HCT116 (cell line): ENCODE results near the gene SLC12A1. TPM values are rescaled to one million over a fixed set of nuclear protein-coding genes. Genes with fewer than 3 reads are reported as not detected.

ENCODE experiments used
- ATAC-seq: fragments of 200-7000 bp; cut with Tn5 transposase; 2 replicates; pipeline ENCODE4 v1.9.1; 2020; ENCODE audit warnings: mild to moderate bottlenecking, moderate library complexity
- BruUV-seq: library from RNA; stranded (reverse); fragments of 400-500 nt; replicated peaks from 2 replicates; lab custom pipeline; 2021; lab: Mats Ljungman, UMichigan
- CTCF ChIA-PET: fragments of 300-600 bp; sonication (Branson Sonifier 250); formaldehyde crosslinking; loops from one replicate; lab custom pipeline; 2021; ENCODE audit warnings: antibody characterized with exemption; lab: Charles Lee
- POLR2A ChIA-PET: fragments of 300-600, 350-600 bp; sonication (Branson Sonifier 250); formaldehyde crosslinking; loops from one replicate; lab custom pipeline; 2021; ENCODE audit warnings: antibody characterized with exemption; lab: Charles Lee
- RAD21 ChIA-PET, 2 experiments: fragments of 300-600 bp; sonication (Branson Sonifier 250); formaldehyde crosslinking; loops; one replicate each; lab custom pipeline; 2023; ENCODE audit warnings: low total read pairs in 2 of 2; ENCODE audit not compliant: uncharacterized antibody in 2 of 2, unreplicated experiment in 2 of 2, low non-redundant PET in 1 of 2; lab: Charles Lee
- DNase-seq: peaks from one replicate; pipeline ENCODE4 v3.0.0-alpha.2; 2010; ENCODE audit warnings: low read depth, low spot score
- H2AFZ ChIP-seq: fragments of 200-600 bp; shearing (Covaris generic), sonication (generic); 2 replicates; pipeline ENCODE4 v1.6.1; 2017; ENCODE audit warnings: low read depth, mixed run types, mixed read lengths, antibody characterized with exemption, low read length; ENCODE audit not compliant: poor library complexity, severe bottlenecking
- H3K27ac ChIP-seq: 2 replicates; pipeline ENCODE4 v1.5.1; 2012; ENCODE audit warnings: low read depth, low read length
- H3K27me3 ChIP-seq: fragments of 200-600 bp; sonication (generic); 2 replicates; pipeline ENCODE4 v1.6.1; 2016; ENCODE audit warnings: mixed run types, low read length, mixed read lengths; ENCODE audit not compliant: insufficient read depth
- H3K36me3 ChIP-seq, 2 experiments: fragments of 200-500 bp in 1 of 2; fragments of 200-600 bp in 1 of 2; sonication (Bioruptor generic) in 1 of 2; sonication (generic) in 1 of 2; 2 replicates each; pipeline versions ENCODE4 v1.5.1 to v1.6.1; 2014 to 2016; ENCODE audit warnings: low read length in 2 of 2, inconsistent platforms in 1 of 2, mixed read lengths in 1 of 2, mixed run types in 1 of 2; ENCODE audit not compliant: insufficient read depth in 2 of 2, control insufficient read depth in 1 of 2
- H3K4me1 ChIP-seq, 2 experiments: fragments of 200-600 bp in 1 of 2; sonication (generic) in 1 of 2; 2 replicates each; pipeline versions ENCODE4 v1.5.1 to v1.6.1; 2012 to 2017; ENCODE audit warnings: low read length in 2 of 2, inconsistent platforms in 1 of 2, mild to moderate bottlenecking in 1 of 2, mixed read lengths in 1 of 2, mixed run types in 1 of 2, moderate library complexity in 1 of 2; ENCODE audit not compliant: insufficient read depth in 2 of 2, control insufficient read depth in 1 of 2
- H3K4me2 ChIP-seq: fragments of 200-600 bp; sonication (generic); 2 replicates; pipeline ENCODE4 v1.6.1; 2017; ENCODE audit warnings: mixed run types, low read length, mixed read lengths
- H3K4me3 ChIP-seq, 2 experiments: fragments of 200-600 bp in 1 of 2; sonication (generic) in 1 of 2; replicated peaks in 1 of 2; 2 replicates each; pipeline ENCODE4 v1.5.1; 2011 to 2016; ENCODE audit warnings: low read length in 2 of 2, control low read depth in 1 of 2, low read depth in 1 of 2, mild to moderate bottlenecking in 1 of 2, mixed read lengths in 1 of 2, mixed run types in 1 of 2
- H3K79me2 ChIP-seq: fragments of 200-600 bp; sonication (generic); 2 replicates; pipeline ENCODE4 v1.6.1; 2017; ENCODE audit warnings: mild to moderate bottlenecking, mixed run types, low read length, moderate library complexity, mixed read lengths; ENCODE audit not compliant: insufficient read depth
- H3K9ac ChIP-seq: fragments of 200-600 bp; sonication (generic); 2 replicates; pipeline ENCODE4 v1.6.1; 2016; ENCODE audit warnings: low read length, mixed read lengths
- H3K9me2 ChIP-seq: fragments of 200-600 bp; sonication (generic), shearing (Covaris generic); 2 replicates; pipeline ENCODE4 v1.6.1; 2017; ENCODE audit warnings: mixed run types, mild to moderate bottlenecking, moderate library complexity; ENCODE audit not compliant: insufficient read depth
- H3K9me3 ChIP-seq, 2 experiments: fragments of 200-500 bp in 1 of 2; fragments of 200-600 bp in 1 of 2; sonication (Bioruptor generic) in 1 of 2; sonication (generic) in 1 of 2; 2 replicates each; pipeline ENCODE4 v1.6.1; 2014 to 2017; ENCODE audit warnings: low read length in 2 of 2, mixed read lengths in 2 of 2, inconsistent platforms in 1 of 2, low read depth in 1 of 2, mild to moderate bottlenecking in 1 of 2, mixed run types in 1 of 2, moderate library complexity in 1 of 2; ENCODE audit not compliant: control insufficient read depth in 1 of 2, insufficient read depth in 1 of 2
- H4K20me1 ChIP-seq: fragments of 200-600 bp; sonication (generic), shearing (Covaris generic); 2 replicates; pipeline ENCODE4 v1.6.1; 2017; ENCODE audit warnings: mixed run types, mild to moderate bottlenecking, moderate library complexity; ENCODE audit not compliant: insufficient read depth
- ATF3 ChIP-seq: IDR thresholded peaks from 2 replicates; pipeline ENCODE4 v1.6.1; 2012
- CEBPB ChIP-seq: IDR thresholded peaks from 2 replicates; pipeline ENCODE4 v1.6.1; 2012; ENCODE audit warnings: low read depth
- ELF1 ChIP-seq: IDR thresholded peaks from 2 replicates; pipeline ENCODE4 v1.6.1; 2012; ENCODE audit warnings: low read depth, borderline replicate concordance
- FOSL1 ChIP-seq: IDR thresholded peaks from 2 replicates; pipeline ENCODE4 v1.6.1; 2012; ENCODE audit warnings: low read depth
- JUND ChIP-seq: IDR thresholded peaks from 2 replicates; pipeline ENCODE4 v1.6.1; 2012
- POLR2AphosphoS5 ChIP-seq: IDR thresholded peaks from 2 replicates; pipeline ENCODE4 v1.6.1; 2011; ENCODE audit warnings: mild to moderate bottlenecking, low read depth, low read length, moderate library complexity
- RAD21 ChIP-seq: IDR thresholded peaks from 2 replicates; pipeline ENCODE4 v1.6.1; 2012; ENCODE audit warnings: low read depth, mild to moderate bottlenecking
- REST ChIP-seq: IDR thresholded peaks from 2 replicates; pipeline ENCODE4 v1.6.1; 2012; ENCODE audit warnings: low read depth
- SIN3A ChIP-seq: IDR thresholded peaks from 2 replicates; pipeline ENCODE4 v1.6.1; 2012; ENCODE audit warnings: low read depth
- SP1 ChIP-seq: IDR thresholded peaks from 2 replicates; pipeline ENCODE4 v1.6.1; 2012; ENCODE audit warnings: low read depth
- TCF7L2 ChIP-seq: IDR thresholded peaks from 2 replicates; pipeline ENCODE4 v1.7.0; 2011; ENCODE audit warnings: borderline replicate concordance, inconsistent platforms; ENCODE audit not compliant: insufficient read depth, insufficient read length; ENCODE audit errors: extremely low read depth
- ZFX ChIP-seq: fragments of 450-650 bp; IDR thresholded peaks from 2 replicates; pipeline ENCODE4 v1.6.1; 2017
- ZNF274 ChIP-seq: fragments of 200-500 bp; sonication (Bioruptor generic); IDR thresholded peaks from 2 replicates; pipeline ENCODE4 v1.6.1; 2014; ENCODE audit warnings: mild to moderate bottlenecking, low read depth, low read length, inconsistent platforms
- intact Hi-C: fragments of 100-400 bp; cut with micrococcal nuclease; formaldehyde crosslinking; loops from 2 replicates; pipeline ENCODE4 v1.10.0; 2022
- total RNA-seq: library from RNA; stranded (reverse); gene quantifications from one replicate; pipeline ENCODE4 v1.2.1, GENCODE V29; 2021; ENCODE audit not compliant: unreplicated experiment

Gene SLC12A1
- total RNA-seq, 1 experiment from 2014 or later = not detected

- Histone ChIP-seq H3K4me1 (no peaks in the 10 kb centered on the region), H3K79me2 (no peaks in the 10 kb centered on the region), H3K4me3 (no peak overlapping the region), H3K9me3 (no peaks in the 10 kb centered on the region), H3K27me3 (no peaks in the 10 kb centered on the region), H3K9me2 (no peaks in the 10 kb centered on the region), H2AFZ (no peak overlapping the region), H3K36me3 (no peaks in the 10 kb centered on the region), H3K4me2 (no peak overlapping the region), H4K20me1 (no peaks in the 10 kb centered on the region), H3K9ac (no peak overlapping the region), H3K27ac (no peak overlapping the region)
- CTCF ChIA-PET = no interaction called here
- intact Hi-C loops = no loop called here
- no peak for DNase-seq
- RAD21 ChIA-PET = no interaction called here
- BruUV-seq = no TSS peak
- TF ChIP-seq JUND = no peak
- no peak for TF ChIP-seq ELF1
- no peak for TF ChIP-seq FOSL1
- POLR2A ChIA-PET = no interaction called here
- ATAC-seq = no peak
These were observed 20.6 kb upstream of the SLC12A1 start for GRCh38 chr15:48185529-48185928.

GRCh38 chr15:48186271-48186670 is 19.8 kb upstream of the SLC12A1 start:
- TF ChIP-seq FOSL1 = no peak
- no peak for TF ChIP-seq POLR2AphosphoS5
- TF ChIP-seq REST = no peak
- TF ChIP-seq TCF7L2 = no peak
- TF ChIP-seq ZNF274 = no peak
- no peak for TF ChIP-seq SIN3A
- no peak for TF ChIP-seq CEBPB
- no peak for TF ChIP-seq JUND
- TF ChIP-seq ATF3 = no peak
- TF ChIP-seq ELF1 = no peak
- TF ChIP-seq ZFX = no peak
- TF ChIP-seq RAD21 = no peak
- no peak for TF ChIP-seq SP1
- POLR2A ChIA-PET = no interaction called here

More at GRCh38 chr15:48186271-48186670, 19.8 kb upstream of the SLC12A1 start:
- DNase-seq = no peak
- no peaks in the 10 kb centered on the region for H4K20me1 ChIP-seq
- no TSS peak for BruUV-seq
- CTCF ChIA-PET = no interaction called here
- no peak overlapping the region for H3K4me2 ChIP-seq
- H3K4me3 ChIP-seq = no peak overlapping the region
- H3K9me3 ChIP-seq = no peaks in the 10 kb centered on the region
- no peaks in the 10 kb centered on the region for H3K27me3 ChIP-seq
- intact Hi-C loops = no loop called here
- H3K4me1 ChIP-seq = no peaks in the 10 kb centered on the region
- H3K79me2 ChIP-seq = no peaks in the 10 kb centered on the region
- no peak for ATAC-seq
- no peak overlapping the region for H2AFZ ChIP-seq
- H3K9ac ChIP-seq = no peak overlapping the region
- RAD21 ChIA-PET = no interaction called here
- no peaks in the 10 kb centered on the region for H3K9me2 ChIP-seq
- no peak overlapping the region for H3K27ac ChIP-seq
- H3K36me3 ChIP-seq = no peaks in the 10 kb centered on the region
